Mesenchymal stem cell (in vitro differentiated cells and primary cell): ENCODE measurements around the gene CACNA1E.

Source experiments
- DNase-seq: peaks from one replicate; pipeline ENCODE4 v3.0.0-alpha.2; 2013
- H2AFZ ChIP-seq: one replicate; pipeline ENCODE4 v1.6.1; 2013; ENCODE audit warnings: low read depth, mild to moderate bottlenecking, control low read depth, inconsistent platforms, low read length, moderate library complexity
- H2AK5ac ChIP-seq: 2 replicates; pipeline ENCODE4 v1.6.1; 2013; ENCODE audit warnings: low read length, moderate library complexity, mild to moderate bottlenecking, inconsistent platforms; ENCODE audit not compliant: severe bottlenecking
- H2BK120ac ChIP-seq: one replicate; pipeline ENCODE4 v1.6.1; 2013; ENCODE audit warnings: low read depth, mild to moderate bottlenecking, inconsistent platforms, low read length, moderate library complexity
- H2BK12ac ChIP-seq, 2 experiments: one replicate each; pipeline ENCODE4 v1.6.1; 2013; ENCODE audit warnings: inconsistent platforms in 2 of 2, low read length in 2 of 2, mild to moderate bottlenecking in 2 of 2, moderate library complexity in 2 of 2, control low read depth in 1 of 2
- H2BK15ac ChIP-seq: one replicate; pipeline ENCODE4 v1.6.1; 2013; ENCODE audit warnings: mild to moderate bottlenecking, low read depth, inconsistent platforms; ENCODE audit not compliant: poor library complexity, severe bottlenecking
- H2BK5ac ChIP-seq: 2 replicates; pipeline ENCODE4 v1.6.1; 2013; ENCODE audit warnings: low read depth, mild to moderate bottlenecking, low read length, control low read depth, inconsistent platforms; ENCODE audit not compliant: poor library complexity, severe bottlenecking
- H3K14ac ChIP-seq, 2 experiments: one replicate each; pipeline ENCODE4 v1.6.1; 2013; ENCODE audit warnings: inconsistent platforms in 2 of 2, low read length in 2 of 2, control low read depth in 1 of 2, mild to moderate bottlenecking in 1 of 2, moderate library complexity in 1 of 2
- H3K18ac ChIP-seq, 2 experiments: one replicate each; pipeline ENCODE4 v1.6.1; 2013; ENCODE audit warnings: inconsistent platforms in 2 of 2, low read length in 2 of 2, control low read depth in 1 of 2, low read depth in 1 of 2, mild to moderate bottlenecking in 1 of 2
- H3K23ac ChIP-seq, 2 experiments: one replicate each; pipeline ENCODE4 v1.6.1; 2013; ENCODE audit warnings: inconsistent platforms in 2 of 2, low read length in 2 of 2, mild to moderate bottlenecking in 2 of 2, moderate library complexity in 2 of 2, control low read depth in 1 of 2
- H3K27ac ChIP-seq: 2 replicates; pipeline ENCODE4 v1.5.1; 2013; ENCODE audit warnings: mild to moderate bottlenecking, moderate library complexity, low read length, control low read depth, inconsistent platforms; ENCODE audit not compliant: poor library complexity, severe bottlenecking
- H3K27me3 ChIP-seq, 2 experiments: 2 replicates each; pipeline versions ENCODE4 v1.6.1 to v1.7.0; 2013; ENCODE audit warnings: low read length in 2 of 2, mild to moderate bottlenecking in 2 of 2, moderate library complexity in 2 of 2, control low read depth in 1 of 2, inconsistent platforms in 1 of 2; ENCODE audit not compliant: control insufficient read depth in 1 of 2, insufficient read depth in 1 of 2
- H3K36me3 ChIP-seq, 2 experiments: 2 replicates each; pipeline versions ENCODE4 v1.6.1 to v1.7.0; 2013; ENCODE audit warnings: low read length in 2 of 2, control low read depth in 1 of 2, inconsistent platforms in 1 of 2, low read depth in 1 of 2, mild to moderate bottlenecking in 1 of 2; ENCODE audit not compliant: insufficient read depth in 2 of 2, control insufficient read depth in 1 of 2
- H3K4ac ChIP-seq, 2 experiments: one replicate each; pipeline ENCODE4 v1.6.1; 2013; ENCODE audit warnings: inconsistent platforms in 2 of 2, low read length in 2 of 2, mild to moderate bottlenecking in 2 of 2, moderate library complexity in 2 of 2, control low read depth in 1 of 2, low read depth in 1 of 2
- H3K4me1 ChIP-seq: 2 replicates; pipeline ENCODE4 v1.6.1; 2013; ENCODE audit warnings: low read depth, low read length, control low read depth; ENCODE audit not compliant: control insufficient read depth, insufficient read depth
- H3K4me2 ChIP-seq: 2 replicates; pipeline ENCODE4 v1.6.1; 2013; ENCODE audit warnings: low read length, mild to moderate bottlenecking, inconsistent platforms; ENCODE audit not compliant: poor library complexity, severe bottlenecking
- H3K4me3 ChIP-seq, 2 experiments: 2 replicates each; pipeline versions ENCODE4 v1.5.1 to v1.7.0; 2013; ENCODE audit warnings: low read length in 2 of 2, mild to moderate bottlenecking in 2 of 2, control low read depth in 1 of 2, low read depth in 1 of 2; ENCODE audit not compliant: insufficient read depth in 1 of 2
- H3K79me1 ChIP-seq: replicated peaks from 2 replicates; pipeline ENCODE4 v1.6.1; 2013; ENCODE audit warnings: mild to moderate bottlenecking, control low read depth, low read length, inconsistent platforms; ENCODE audit not compliant: poor library complexity, severe bottlenecking
- H3K9ac ChIP-seq: 2 replicates; pipeline ENCODE4 v1.7.0; 2013; ENCODE audit warnings: mild to moderate bottlenecking, low read length, moderate library complexity
- H3K9me3 ChIP-seq: 2 replicates; pipeline ENCODE4 v1.7.0; 2013; ENCODE audit warnings: mild to moderate bottlenecking, low read length; ENCODE audit not compliant: control insufficient read depth
- H4K8ac ChIP-seq: one replicate; pipeline ENCODE4 v1.6.1; 2013; ENCODE audit warnings: inconsistent platforms, mild to moderate bottlenecking, low read length, moderate library complexity
- H4K91ac ChIP-seq: one replicate; pipeline ENCODE4 v1.6.1; 2013; ENCODE audit warnings: mild to moderate bottlenecking, low read length, inconsistent platforms
- WGBS: methylation state at CpG from one replicate; pipeline ENCODE4 v1.1.7; 2013; ENCODE audit warnings: mixed read lengths; 5-methylcytosine and 5-hydroxymethylcytosine counted together

Gene CACNA1E

DNA sequence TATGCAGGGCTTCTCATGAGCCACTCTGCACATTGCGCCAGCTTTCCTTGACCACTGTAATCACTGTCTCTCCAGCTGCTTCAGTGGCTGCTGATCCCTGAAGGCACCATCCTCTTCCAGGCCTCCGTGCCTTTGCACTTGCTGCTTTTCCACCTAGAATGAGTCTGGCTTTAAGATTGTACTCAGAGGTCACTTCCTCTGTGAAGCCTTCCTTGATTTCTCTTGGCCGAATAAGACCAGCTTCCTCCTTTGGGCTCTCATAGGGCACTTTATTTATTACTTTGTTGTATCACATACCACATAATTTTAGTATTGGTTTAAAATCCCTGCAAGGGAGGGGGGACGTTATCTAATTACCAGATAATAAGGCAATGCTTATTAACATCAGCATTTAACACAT lies 10.6 kb downstream of the CACNA1E start:
- Histone ChIP-seq H3K9ac (no peak overlapping the region), H3K4ac (no peak overlapping the region), H2BK5ac (no peak overlapping the region), H2AFZ (no peak overlapping the region), H3K14ac (no peak overlapping the region), H3K27me3 (peaks cover 0 to 93% of the 10 kb centered on the region in 2 experiments), H3K36me3 (no peaks in the 10 kb centered on the region), H3K23ac (no peak overlapping the region), H2BK12ac (no peak overlapping the region), H2BK120ac (no peak overlapping the region), H3K79me1 (no peaks in the 10 kb centered on the region), H3K4me2 (no peak overlapping the region), H2AK5ac (no peak overlapping the region), H3K4me3 (no peak overlapping the region), H4K8ac (no peak overlapping the region), H2BK15ac (no peak overlapping the region), H3K27ac (no peak overlapping the region), H4K91ac (no peak overlapping the region), H3K18ac (no peak overlapping the region), H3K9me3 (no peaks in the 10 kb centered on the region), H3K4me1 (no peaks in the 10 kb centered on the region)
- WGBS = 73% methylated on average over 2 of the region's 4 CpGs
- DNase-seq = no peak

DNA sequence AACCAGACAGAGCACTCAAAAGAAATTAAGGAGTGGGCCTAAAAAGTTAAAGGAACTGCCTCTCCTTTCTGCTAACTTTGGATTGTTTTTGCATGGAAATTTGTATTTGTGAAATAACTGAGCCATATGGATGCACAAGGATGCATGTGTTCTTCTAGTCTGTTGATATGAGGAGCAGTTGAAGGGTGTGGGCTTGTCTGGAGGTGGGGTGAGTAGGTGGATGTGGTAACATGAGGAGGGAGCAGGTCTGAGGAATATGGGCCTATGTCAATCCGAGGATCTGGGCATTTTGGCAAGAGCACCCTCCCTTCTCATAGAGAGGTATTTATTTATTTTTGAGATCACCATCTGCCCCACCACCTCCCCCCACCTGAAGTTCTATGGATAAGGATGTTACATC lies 13.4 kb downstream of the CACNA1E start:
- Histone ChIP-seq H3K4ac (no peak overlapping the region), H3K79me1 (no peaks in the 10 kb centered on the region), H3K27me3 (peaks cover 0 to 96% of the 10 kb centered on the region in 2 experiments), H3K14ac (no peak overlapping the region), H2BK15ac (no peak overlapping the region), H3K23ac (no peak overlapping the region), H3K9me3 (no peaks in the 10 kb centered on the region), H2AK5ac (no peak overlapping the region), H3K27ac (no peak overlapping the region), H3K36me3 (no peaks in the 10 kb centered on the region), H2BK5ac (no peak overlapping the region), H3K9ac (no peak overlapping the region), H2AFZ (no peak overlapping the region), H4K8ac (no peak overlapping the region), H3K4me3 (no peak overlapping the region), H2BK12ac (no peak overlapping the region), H3K18ac (no peak overlapping the region), H2BK120ac (no peak overlapping the region), H3K4me1 (no peaks in the 10 kb centered on the region), H4K91ac (no peak overlapping the region), H3K4me2 (no peak overlapping the region)
- no peak for DNase-seq
- WGBS = no CpG with 5 or more reads among the region's 1 CpG

DNA sequence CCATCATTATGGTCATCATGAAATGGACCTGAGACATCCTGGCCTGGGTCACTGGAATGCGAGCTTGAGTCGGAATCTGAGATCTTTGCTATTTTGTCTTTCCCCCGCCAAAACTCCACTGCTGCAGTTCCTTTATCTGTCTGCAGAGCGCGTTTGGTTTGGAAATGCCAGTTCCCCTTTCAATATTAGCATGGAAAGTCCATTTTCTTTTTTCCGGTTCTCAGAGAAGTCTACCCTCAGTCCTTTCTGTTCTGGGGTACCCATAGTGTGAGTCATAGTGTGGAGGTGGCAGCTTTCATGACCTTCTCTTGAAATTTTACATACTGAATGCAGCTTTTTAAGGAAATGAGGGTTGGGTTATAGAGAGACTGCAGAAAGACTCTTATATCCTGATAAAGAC lies 14.6 kb downstream of the CACNA1E start:
- no peak overlapping the region for H3K4ac ChIP-seq
- H3K14ac ChIP-seq = no peak overlapping the region
- H2BK5ac ChIP-seq = no peak overlapping the region
- no peak overlapping the region for H3K23ac ChIP-seq
- DNase-seq = no peak
- no peaks in the 10 kb centered on the region for H3K79me1 ChIP-seq
- no peak overlapping the region for H2BK120ac ChIP-seq
- H3K27me3 ChIP-seq = peaks cover 0 to 85% of the 10 kb centered on the region in 2 experiments
- no peak overlapping the region for H4K8ac ChIP-seq
- H3K9ac ChIP-seq = no peak overlapping the region
- no peak overlapping the region for H3K4me3 ChIP-seq
- no peak overlapping the region for H3K18ac ChIP-seq
- no peak overlapping the region for H2AK5ac ChIP-seq
- 72% methylated on average over 6 of the region's 6 CpGs for WGBS
- H4K91ac ChIP-seq = no peak overlapping the region
- H2BK15ac ChIP-seq = no peak overlapping the region
- H3K9me3 ChIP-seq = no peaks in the 10 kb centered on the region
- H3K4me2 ChIP-seq = no peak overlapping the region
- H3K27ac ChIP-seq = no peak overlapping the region
- H3K4me1 ChIP-seq = no peaks in the 10 kb centered on the region
- H2BK12ac ChIP-seq = no peak overlapping the region
- H2AFZ ChIP-seq = no peak overlapping the region
- H3K36me3 ChIP-seq = no peaks in the 10 kb centered on the region

DNA sequence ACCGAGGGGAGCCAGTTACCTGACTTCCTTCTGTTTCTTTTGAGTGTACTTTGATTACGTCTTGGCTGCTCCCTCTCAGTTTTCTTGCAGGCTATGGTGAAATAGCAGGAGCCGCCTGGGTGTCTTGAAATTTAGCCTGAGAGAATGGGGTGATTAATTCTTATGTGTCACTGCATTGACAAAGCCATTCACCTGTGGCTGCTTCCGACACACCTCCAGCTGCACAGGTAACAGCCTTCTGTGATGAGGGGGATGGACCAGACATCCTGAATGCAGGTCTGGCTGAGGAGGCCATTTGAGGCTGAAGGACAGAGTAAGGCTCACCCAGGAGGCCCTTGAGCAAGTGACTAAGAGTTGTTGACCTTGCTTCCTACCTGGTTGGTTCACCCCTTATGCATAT lies 16.5 kb downstream of the CACNA1E start:
- Histone ChIP-seq H3K4ac (no peak overlapping the region), H3K27ac (no peak overlapping the region), H3K36me3 (no peaks in the 10 kb centered on the region), H2BK5ac (no peak overlapping the region), H3K14ac (no peak overlapping the region), H4K8ac (no peak overlapping the region), H2AK5ac (no peak overlapping the region), H3K4me2 (no peak overlapping the region), H2BK15ac (no peak overlapping the region), H3K79me1 (no peaks in the 10 kb centered on the region), H4K91ac (no peak overlapping the region), H3K18ac (no peak overlapping the region), H2BK12ac (no peak overlapping the region), H2BK120ac (no peak overlapping the region), H3K4me3 (no peak overlapping the region), H3K9ac (no peak overlapping the region), H3K23ac (no peak overlapping the region), H2AFZ (no peak overlapping the region), H3K9me3 (no peaks in the 10 kb centered on the region), H3K4me1 (no peaks in the 10 kb centered on the region), H3K27me3 (peaks cover 0 to 66% of the 10 kb centered on the region in 2 experiments)
- WGBS = 79% methylated on average over 4 of the region's 4 CpGs
- no peak for DNase-seq
